AG08395 (cell line): ENCODE results near the gene CRY2.

Experiments used
- DNase-seq: peaks from one replicate; pipeline ENCODE4 v3.0.0; 2012; ENCODE audit warnings: mixed read lengths, low spot score

The CRY2 gene

GRCh38 chr11:45918331-45918941 is 71.2 kb downstream of the CRY2 start:
- DNase-seq = peak; percentile 94

- DNase-seq = no peak
These were observed 71.8 kb downstream of the CRY2 start for GRCh38 chr11:45918962-45919675.

GRCh38 chr11:45919806-45920530 is 72.7 kb downstream of the CRY2 start:
- no peak for DNase-seq

- no peak for DNase-seq
These were observed 73.5 kb downstream of the CRY2 start for GRCh38 chr11:45920531-45921477.

- DNase-seq = no peak
These were observed 74.5 kb downstream of the CRY2 start for GRCh38 chr11:45921561-45922424.

GRCh38 chr11:45922425-45923082 is 75.3 kb downstream of the CRY2 start, which contains the start of gene LARGE2:
Gene LARGE2 (plus strand): TSS chr11:45922656. CDS start chr11:45922883, 227 bp downstream.
- no peak for DNase-seq

- no peak for DNase-seq
These were observed 77.0 kb downstream of the CRY2 start for GRCh38 chr11:45924036-45924915.

GRCh38 chr11:45924927-45925326 is 77.7 kb downstream of the CRY2 start:
- DNase-seq = no peak

GRCh38 chr11:45925550-45925949 is 78.3 kb downstream of the CRY2 start:
- no peak for DNase-seq

GRCh38 chr11:45926001-45926401 is 78.7 kb downstream of the CRY2 start:
- DNase-seq = no peak

- DNase-seq = no peak
These were observed 79.5 kb downstream of the CRY2 start for GRCh38 chr11:45926536-45927331.

GRCh38 chr11:45927332-45927683 is 80.0 kb downstream of the CRY2 start:
- no peak for DNase-seq

GRCh38 chr11:45927684-45928413 is 80.6 kb downstream of the CRY2 start:
- no peak for DNase-seq

GRCh38 chr11:45928535-45929215 is 81.4 kb downstream of the CRY2 start:
- no peak for DNase-seq

GRCh38 chr11:45929486-45930030 is 82.3 kb downstream of the CRY2 start:
- no peak for DNase-seq

- DNase-seq = no peak
These were observed 82.9 kb downstream of the CRY2 start for GRCh38 chr11:45930031-45930794.
